OCI-LY7 (cell line): ENCODE measurements around the gene MRPL50.

Experiments
- CTCF ChIP-seq: fragments of 200-600 bp; sonication (generic); conservative IDR thresholded peaks from 2 replicates; pipeline ENCODE4 v1.5.1; 2014; ENCODE audit warnings: mild to moderate bottlenecking, antibody characterized with exemption, low read length, moderate library complexity, mixed read lengths
- EZH2phosphoT487 ChIP-seq: fragments of 200-600 bp; sonication (generic); IDR thresholded peaks from 2 replicates; pipeline ENCODE4 v1.6.1; 2018; ENCODE audit warnings: low read depth, borderline replicate concordance, mild to moderate bottlenecking, mixed run types, antibody characterized with exemption, low read length, moderate library complexity, mixed read lengths

GRCh38 chr9:101415578-101415977, 17.2 kb upstream of the MRPL50 start:
- TF ChIP-seq CTCF: no peak
- TF ChIP-seq EZH2phosphoT487: no peak
